Activated CD8-positive, alpha-beta T cell treated with anti-CD3 and anti-CD28 coated beads for 36 hours (primary cell): Measurements from ENCODE around the gene DCST2. TPM values are rescaled to one million over a fixed set of nuclear protein-coding genes. Genes with fewer than 3 reads are reported as not detected.
A peak's percentile ranks its signal among the peaks of the same experiment; 100 is the strongest.
"Not testable (repeated sequence)": the region's sequence is repeated elsewhere in the genome, so short reads cannot be mapped to it uniquely, and the experiment has no call there.

ENCODE experiments used
- ATAC-seq: fragments of 200-7000 bp; cut with Tn5 transposase; one replicate; pipeline ENCODE4 v1.10.0; 2021; ENCODE audit warnings: mild to moderate bottlenecking, moderate library complexity
- CTCF ChIA-PET: fragments of 350-600 bp; sonication (Branson Sonifier 250); formaldehyde crosslinking; loops from one replicate; lab custom pipeline; 2021; ENCODE audit warnings: antibody characterized with exemption; lab: Charles Lee
- POLR2A ChIA-PET: fragments of 350-600 bp; sonication (Branson Sonifier 250); formaldehyde crosslinking; loops from one replicate; lab custom pipeline; 2021; ENCODE audit warnings: antibody characterized with exemption; lab: Charles Lee
- DNase-seq: peaks from one replicate; pipeline ENCODE4 v3.0.0-alpha.2; 2020
- H3K27ac Mint-ChIP-seq: one replicate; pipeline ENCODE4 v1.8.0; 2021; ENCODE audit warnings: mild to moderate bottlenecking, mixed read lengths
- H3K27me3 Mint-ChIP-seq: one replicate; pipeline ENCODE4 v1.8.0; 2021; ENCODE audit warnings: mixed read lengths
- H3K36me3 Mint-ChIP-seq: one replicate; pipeline ENCODE4 v1.8.0; 2021; ENCODE audit warnings: low read depth, mixed read lengths
- H3K4me1 Mint-ChIP-seq: one replicate; pipeline ENCODE4 v1.8.0; 2021; ENCODE audit warnings: low read depth, mixed read lengths
- H3K4me3 Mint-ChIP-seq: one replicate; pipeline ENCODE4 v1.8.0; 2021; ENCODE audit warnings: mild to moderate bottlenecking, moderate library complexity, mixed read lengths
- H3K9me3 Mint-ChIP-seq: one replicate; pipeline ENCODE4 v1.8.0; 2021; ENCODE audit warnings: mixed read lengths
- CTCF ChIP-seq: fragments of 200-600 bp; IDR thresholded peaks from one replicate; pipeline ENCODE4 v1.8.0; 2022; ENCODE audit warnings: antibody characterized with exemption, mild to moderate bottlenecking
- intact Hi-C: fragments of 100-400 bp; cut with micrococcal nuclease; formaldehyde crosslinking; loops from one replicate; pipeline ENCODE4 v1.10.0; 2022
- total RNA-seq, 2 experiments: library from RNA; stranded (reverse); gene quantifications; one replicate each; pipeline ENCODE4 v1.2.3, GENCODE V29; 2021

The DCST2 gene
- total RNA-seq, 2 experiments from 2014 or later: 0.20 to 0.36 TPM

GRCh38 chr1:154996966-154997701 is 36.4 kb downstream of the DCST2 start:
- Mint-ChIP-seq H3K9me3 (no peaks in the 10 kb centered on the region), H3K27ac (peak overlapping the region; percentile 7), H3K36me3 (no peaks in the 10 kb centered on the region), H3K4me1 (peaks cover 35% of the 10 kb centered on the region), H3K27me3 (no peaks in the 10 kb centered on the region), H3K4me3 (no peak overlapping the region)
- TF ChIP-seq CTCF: no peak
- ATAC-seq (no peak), DNase-seq (no peak)
- POLR2A ChIA-PET: interaction anchor here (0.6 to 8.6 kb wide), 7 partner anchors 9 to 61 kb away, joined by 3 to 85 read pairs (median 3); partner anchors contain the start of genes CKS1B, FLAD1, PMVK and SHC1
- intact Hi-C loops: loop anchor here (5.0 kb wide), 1 partner anchor 35 kb away; the partner anchor contains the start of gene PYGO2
- CTCF ChIA-PET: interaction anchor here (1.0 to 5.3 kb wide), 5 partner anchors 14 to 53 kb away, joined by 3 to 108 read pairs (median 6); partner anchors contain the start of genes CKS1B, FLAD1, PYGO2 and SHC1

GRCh38 chr1:154995301-154995983 is 38.1 kb downstream of the DCST2 start:
- not testable (repeated sequence) for DNase-seq, H3K4me3 Mint-ChIP-seq, ATAC-seq, H3K27me3 Mint-ChIP-seq, H3K27ac Mint-ChIP-seq, H3K36me3 Mint-ChIP-seq, H3K9me3 Mint-ChIP-seq
- CTCF ChIA-PET: interaction anchor here (1.1 to 5.3 kb wide), 7 partner anchors 12 to 90 kb away, joined by 3 to 108 read pairs (median 5); partner anchors contain the start of genes FLAD1 and PYGO2
- H3K4me1 Mint-ChIP-seq: peaks cover 35% of the 10 kb centered on the region
- intact Hi-C loops: loop anchor here (5.0 kb wide), 1 partner anchor 33 kb away; the partner anchor contains the start of gene PYGO2
- POLR2A ChIA-PET: interaction anchor here (0.7 to 8.6 kb wide), 3 partner anchors 11 to 21 kb away, joined by 3 to 85 read pairs (median 3); partner anchors contain the start of gene FLAD1

- TF ChIP-seq CTCF: no peak
- no peaks in the 10 kb centered on the region for H3K9me3 Mint-ChIP-seq
- H3K27me3 Mint-ChIP-seq: no peaks in the 10 kb centered on the region
- ChIA-PET CTCF (interaction anchor here (0.8 to 3.1 kb wide), 8 partner anchors 11 to 91 kb away, joined by 3 to 25 read pairs (median 7); partner anchors contain the start of genes ADAM15, FLAD1 and PBXIP1), POLR2A (interaction anchor here (0.7 to 8.6 kb wide), 6 partner anchors 11 to 43 kb away, joined by 3 to 85 read pairs (median 3); partner anchors contain the start of gene FLAD1)
- DNase-seq (no peak), ATAC-seq (no peak)
- peaks cover 29% of the 10 kb centered on the region for H3K4me1 Mint-ChIP-seq
- intact Hi-C loops: no loop called here
- no peak overlapping the region for H3K4me3 Mint-ChIP-seq
- peaks cover 4% of the 10 kb centered on the region for H3K36me3 Mint-ChIP-seq
- no peak overlapping the region for H3K27ac Mint-ChIP-seq
Measured at GRCh38 chr1:154994591-154994990, 39.0 kb downstream of the DCST2 start.

GRCh38 chr1:154994269-154994587 is 39.4 kb downstream of the DCST2 start:
- Mint-ChIP-seq H3K27ac (no peak overlapping the region), H3K27me3 (no peaks in the 10 kb centered on the region), H3K36me3 (peaks cover 5% of the 10 kb centered on the region), H3K4me1 (peaks cover 29% of the 10 kb centered on the region), H3K4me3 (no peak overlapping the region), H3K9me3 (no peaks in the 10 kb centered on the region)
- intact Hi-C loops: no loop called here
- DNase-seq (no peak), ATAC-seq (no peak)
- ChIA-PET CTCF (interaction anchor here (0.7 to 3.1 kb wide), 9 partner anchors 11 to 91 kb away, joined by 3 to 25 read pairs (median 7); partner anchors contain the start of genes ADAM15, FLAD1 and PBXIP1), POLR2A (interaction anchor here (0.7 to 8.6 kb wide), 6 partner anchors 10 to 43 kb away, joined by 3 to 85 read pairs (median 3); partner anchors contain the start of gene FLAD1)
- no peak for TF ChIP-seq CTCF
